GM19240 (cell line): Measurements from ENCODE around the gene TREML4.
"Not testable (repeated sequence)": the region's sequence is repeated elsewhere in the genome, so short reads cannot be mapped to it uniquely, and the experiment has no call there.

Experiments
- DNase-seq: peaks from one replicate; pipeline ENCODE4 v3.0.0; 2011; ENCODE audit warnings: low spot score; ENCODE audit not compliant: insufficient read length

TREML4 gene

GRCh38 chr6:41228096-41228495 lies at the start of gene TREML4:
Gene TREML4, plus strand, starts transcription at chr6:41228349. Its CDS starts 79 bp downstream, at chr6:41228428.
- no peak for DNase-seq

- DNase-seq: no peak
These were observed 49.0 kb upstream of the TREML4 start for GRCh38 chr6:41179163-41179562.

GRCh38 chr6:41181566-41181965 lies 46.6 kb upstream of the TREML4 start:
- DNase-seq: no peak

- DNase-seq: no peak
These were observed 45.8 kb upstream of the TREML4 start for GRCh38 chr6:41182069-41183034.

GRCh38 chr6:41184761-41185160 lies 43.4 kb upstream of the TREML4 start:
- DNase-seq: no peak

- no peak for DNase-seq
These were observed 42.1 kb upstream of the TREML4 start for GRCh38 chr6:41186031-41186562.

- no peak for DNase-seq
These were observed 39.9 kb upstream of the TREML4 start for GRCh38 chr6:41187924-41188886.

- DNase-seq: not testable (repeated sequence)
These were observed 39.1 kb upstream of the TREML4 start for GRCh38 chr6:41189046-41189445.

- DNase-seq: no peak
These were observed 38.2 kb upstream of the TREML4 start for GRCh38 chr6:41189967-41190366.

- DNase-seq: no peak
These were observed 37.4 kb upstream of the TREML4 start for GRCh38 chr6:41190791-41191190.

- no peak for DNase-seq
These were observed 36.6 kb upstream of the TREML4 start for GRCh38 chr6:41191569-41191968.

- DNase-seq: no peak
These were observed 34.9 kb upstream of the TREML4 start for GRCh38 chr6:41193171-41193734.

- DNase-seq: no peak
These were observed 34.3 kb upstream of the TREML4 start for GRCh38 chr6:41193884-41194283.

- DNase-seq: no peak
These were observed 33.8 kb upstream of the TREML4 start for GRCh38 chr6:41194386-41194785.

GRCh38 chr6:41197234-41197633 lies 30.9 kb upstream of the TREML4 start:
- no peak for DNase-seq

- DNase-seq: no peak
These were observed 28.4 kb upstream of the TREML4 start for GRCh38 chr6:41199552-41200246.

GRCh38 chr6:41200296-41200900 lies 27.8 kb upstream of the TREML4 start:
- DNase-seq: no peak

- DNase-seq: no peak
These were observed 27.0 kb upstream of the TREML4 start, which contains the start of gene TREML2 for GRCh38 chr6:41200901-41201763. Gene TREML2, minus strand, starts transcription at chr6:41201149. Its CDS starts 141 bp downstream, at chr6:41201008.

- DNase-seq: no peak
These were observed 26.4 kb upstream of the TREML4 start for GRCh38 chr6:41201764-41202173.
